Adrenal gland (tissue), 12 donors: ENCODE measurements around the gene CCDC136. TPM values are rescaled to one million over a fixed set of nuclear protein-coding genes. Genes with fewer than 3 reads are reported as not detected.

Experiments used
- DNase-seq, 7 donors: peaks; one replicate each; pipeline ENCODE4 v3.0.0-alpha.2; 2019 to 2020
- H3K27ac ChIP-seq, 5 donors: fragments of 200-600 bp; sonication (generic) in 4 of 5; 1 replicate in 3 of 5; 2 replicates in 2 of 5; pipeline versions ENCODE4 v1.5.1 to v1.8.0; 2016 to 2020; ENCODE audit warnings: mild to moderate bottlenecking in 1 of 5
- H3K27me3 ChIP-seq: fragments of 200-600 bp; 2 replicates; pipeline ENCODE4 v1.8.0; 2021
- H3K36me3 ChIP-seq, 2 donors: fragments of 200-600 bp; replicated peaks in 1 of 2; 1 replicate in 1 of 2; 2 replicates in 1 of 2; pipeline versions ENCODE4 v1.5.1 to v1.8.0; 2018 to 2022
- H3K4me1 ChIP-seq, 2 donors: fragments of 200-600 bp; replicated peaks in 1 of 2; 1 replicate in 1 of 2; 2 replicates in 1 of 2; pipeline versions ENCODE4 v1.5.1 to v1.8.0; 2018 to 2021
- H3K4me3 ChIP-seq, 4 donors: fragments of 200-600 bp; sonication (generic) in 3 of 4; one replicate each; pipeline ENCODE4 v1.5.1; 2016 to 2018
- H3K9me3 ChIP-seq, 3 donors: fragments of 200-600 bp; sonication (generic) in 1 of 3; replicated peaks in 1 of 3; 1 replicate in 2 of 3; 2 replicates in 1 of 3; pipeline versions ENCODE4 v1.5.1 to v1.8.0; 2016 to 2021
- POLR2A ChIP-seq, 2 donors: fragments of 450-650 bp; IDR thresholded peaks; one replicate each; pipeline ENCODE4 v1.6.1; 2017; ENCODE audit warnings: antibody characterized with exemption in 2 of 2, mild to moderate bottlenecking in 2 of 2, moderate library complexity in 1 of 2
- WGBS, 4 donors: extraction: QIAGEN DNeasy Blood & Tissue Kit in 2 of 4; methylation state at CpG; one replicate each; pipeline versions ENCODE4 v1.1.5 to v1.1.7; 2013 to 2017; 5-methylcytosine and 5-hydroxymethylcytosine counted together
- intact Hi-C, 2 donors: fragments of 100-400 bp; cut with DNase I; formaldehyde crosslinking; loops; one replicate each; pipeline versions ENCODE4 v1.14.1 to v1.15.0; 2022 to 2023
- polyA plus RNA-seq, 3 donors: library from polyadenylated mRNA; stranded (reverse); fragments of 200-250 nt in 2 of 3; fragments of 350-450 nt in 1 of 3; fragmentation: Illumina TruSeq in 1 of 3; extraction: RNeasy Lipid Tissue Mini Kit (QIAGEN cat#74804) in 1 of 3; gene quantifications; one replicate each; pipeline ENCODE4 v1.2.3, GENCODE V29; 2013 to 2014
- total RNA-seq, 9 donors: library from RNA; depleted of rRNA in 4 of 9; stranded (reverse); fragments of >200 nt in 4 of 9; fragments of 120-200 nt in 1 of 9; fragmentation: NEBNext Ultra II Directional in 1 of 9; extraction: Animal tissue kit (Norgen Biotek cat#: 25700) in 1 of 9; gene quantifications; one replicate each; pipeline versions ENCODE4 v1.1.0 to v1.2.4, GENCODE V29; 2013 to 2023
- TF ChIP-seq, protein P1 (sequence below), 6 experiments: fragments of 450-650 bp in 4 of 6; fragments of 200-600 bp in 2 of 6; sonication (generic) in 1 of 6; IDR thresholded peaks; 1 replicate in 5 of 6; 2 replicates in 1 of 6; pipeline versions ENCODE4 v1.5.1 to v1.8.0; 2016 to 2021; ENCODE audit warnings: antibody characterized with exemption in 6 of 6, mild to moderate bottlenecking in 2 of 6, moderate library complexity in 1 of 6
- donor health status: healthy with polysubstance abuse.
- donor health status: Bipolar disorder and iron deficiency.
- donor health status: DM: yes; HTN: yes; CAD: no.
- donor health status: DM: no; HTN: no; CAD: no.
- donor health status: DM: no; HTN: no; CAD: no.
- donor health status: DM: yes; HTN: yes; CAD: no.

Gene CCDC136
- total and polyA plus RNA-seq, 12 donors: 0.35 to 10.9 (median 4.0) TPM

DNA sequence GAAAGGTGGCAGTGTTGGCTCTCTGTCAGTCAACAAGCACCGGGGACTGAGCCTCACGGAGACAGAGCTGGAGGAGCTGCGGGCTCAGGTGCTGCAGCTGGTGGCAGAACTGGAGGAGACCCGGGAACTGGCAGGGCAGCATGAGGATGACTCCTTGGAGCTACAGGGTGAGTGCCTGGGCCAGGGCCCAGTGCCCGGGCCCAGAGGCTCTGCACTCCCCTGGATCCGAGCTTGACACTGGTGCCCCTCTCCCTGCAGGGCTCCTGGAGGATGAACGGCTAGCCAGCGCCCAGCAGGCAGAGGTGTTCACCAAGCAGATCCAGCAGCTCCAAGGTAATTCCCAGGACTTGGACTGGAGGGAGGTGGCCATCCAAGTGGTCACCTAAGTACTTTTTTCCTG is 2.7 kb downstream of the CCDC136 start:
- WGBS, 4 donors: 91 to 98% (median 96%) methylated on average over 6 to 8 of the region's 8 CpGs
- H3K27ac ChIP-seq: no peak overlapping the region
- no peaks in the 10 kb centered on the region for H3K36me3 ChIP-seq
- H3K9me3 ChIP-seq: no peaks in the 10 kb centered on the region
- intact Hi-C loops: no loop called here
- peaks cover 6 to 15% of the 10 kb centered on the region in 2 donors for H3K4me1 ChIP-seq
- no peak for TF ChIP-seq POLR2A (IDR thresholded peaks at IDR 0.05)
- TF ChIP-seq, protein P1, sequence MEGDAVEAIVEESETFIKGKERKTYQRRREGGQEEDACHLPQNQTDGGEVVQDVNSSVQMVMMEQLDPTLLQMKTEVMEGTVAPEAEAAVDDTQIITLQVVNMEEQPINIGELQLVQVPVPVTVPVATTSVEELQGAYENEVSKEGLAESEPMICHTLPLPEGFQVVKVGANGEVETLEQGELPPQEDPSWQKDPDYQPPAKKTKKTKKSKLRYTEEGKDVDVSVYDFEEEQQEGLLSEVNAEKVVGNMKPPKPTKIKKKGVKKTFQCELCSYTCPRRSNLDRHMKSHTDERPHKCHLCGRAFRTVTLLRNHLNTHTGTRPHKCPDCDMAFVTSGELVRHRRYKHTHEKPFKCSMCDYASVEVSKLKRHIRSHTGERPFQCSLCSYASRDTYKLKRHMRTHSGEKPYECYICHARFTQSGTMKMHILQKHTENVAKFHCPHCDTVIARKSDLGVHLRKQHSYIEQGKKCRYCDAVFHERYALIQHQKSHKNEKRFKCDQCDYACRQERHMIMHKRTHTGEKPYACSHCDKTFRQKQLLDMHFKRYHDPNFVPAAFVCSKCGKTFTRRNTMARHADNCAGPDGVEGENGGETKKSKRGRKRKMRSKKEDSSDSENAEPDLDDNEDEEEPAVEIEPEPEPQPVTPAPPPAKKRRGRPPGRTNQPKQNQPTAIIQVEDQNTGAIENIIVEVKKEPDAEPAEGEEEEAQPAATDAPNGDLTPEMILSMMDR (IDR thresholded peaks at IDR 0.05): no peak
- no peaks in the 10 kb centered on the region for H3K27me3 ChIP-seq
- no peak for DNase-seq
- H3K4me3 ChIP-seq: no peak overlapping the region

- no peak for DNase-seq
- WGBS, 4 donors: 81 to 90% (median 87%) methylated on average over 4 of the region's 4 CpGs
Measured at GRCh38 chr7:128795129-128795528, 3.4 kb downstream of the CCDC136 start.

GRCh38 chr7:128796327-128796726 is 4.6 kb downstream of the CCDC136 start:
- Histone ChIP-seq H3K36me3 (no peaks in the 10 kb centered on the region), H3K27ac (no peak overlapping the region), H3K4me3 (no peak overlapping the region), H3K9me3 (no peaks in the 10 kb centered on the region), H3K27me3 (no peaks in the 10 kb centered on the region), H3K4me1 (peaks cover 6 to 7% of the 10 kb centered on the region in 2 donors)
- peak in 1 of 7 donors; percentile 24 for DNase-seq
- TF ChIP-seq POLR2A (IDR thresholded peaks at IDR 0.05): no peak
- TF ChIP-seq, protein P1 (IDR thresholded peaks at IDR 0.05): no peak
- 80 to 88% (median 85%) methylated on average over 5 of the region's 5 CpGs for WGBS, 4 donors
- intact Hi-C loops: no loop called here

More at GRCh38 chr7:128795129-128795528, 3.4 kb downstream of the CCDC136 start:
- Histone ChIP-seq H3K9me3 (no peaks in the 10 kb centered on the region), H3K27me3 (no peaks in the 10 kb centered on the region), H3K27ac (no peak overlapping the region), H3K4me3 (no peak overlapping the region), H3K36me3 (no peaks in the 10 kb centered on the region), H3K4me1 (peaks cover 6 to 15% of the 10 kb centered on the region in 2 donors)
- TF ChIP-seq, protein P1 (IDR thresholded peaks at IDR 0.05): no peak
- TF ChIP-seq POLR2A (IDR thresholded peaks at IDR 0.05): no peak
- intact Hi-C loops: no loop called here

DNA sequence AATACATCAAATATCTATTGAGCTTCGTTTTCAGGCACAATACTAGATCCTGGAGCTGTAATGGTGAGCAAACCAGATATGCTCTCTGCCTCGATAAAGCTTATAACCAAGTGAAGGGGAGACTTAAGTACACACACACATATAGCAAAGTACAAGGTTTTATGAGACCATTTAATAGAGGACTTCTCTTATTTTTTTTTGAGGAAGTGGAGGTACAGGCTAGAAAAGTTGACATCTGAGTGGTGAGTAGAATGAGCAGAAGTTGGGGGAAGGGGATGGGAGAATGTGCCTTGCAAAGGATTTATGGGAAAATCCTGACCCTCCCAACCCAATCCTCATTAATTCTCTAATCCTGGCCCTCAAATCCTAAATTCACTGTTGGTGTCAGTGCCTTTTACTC is 7.7 kb downstream of the CCDC136 start:
- H3K27me3 ChIP-seq: no peaks in the 10 kb centered on the region
- H3K4me1 ChIP-seq: no peaks in the 10 kb centered on the region
- DNase-seq: no peak
- TF ChIP-seq POLR2A (IDR thresholded peaks at IDR 0.05): no peak
- TF ChIP-seq, protein P1 (IDR thresholded peaks at IDR 0.05): no peak
- intact Hi-C loops: no loop called here
- WGBS, 4 donors: 71 to 91% (median 79%) methylated on average over 2 of the region's 2 CpGs
- H3K36me3 ChIP-seq: no peaks in the 10 kb centered on the region
- no peaks in the 10 kb centered on the region for H3K9me3 ChIP-seq
- no peak overlapping the region for H3K27ac ChIP-seq
- H3K4me3 ChIP-seq: no peak overlapping the region
